SU-DHL-6 (cell line): ENCODE results near the gene RIN1.

ENCODE experiments used
- H2AFZ ChIP-seq: fragments of 200-600 bp; sonication (generic); 2 replicates; pipeline ENCODE4 v1.6.1; 2014; ENCODE audit warnings: low read depth, mild to moderate bottlenecking, moderate library complexity, mixed read lengths, antibody characterized with exemption, low read length; ENCODE audit not compliant: severe bottlenecking
- H3F3A ChIP-seq: fragments of 200-600 bp; shearing (Covaris generic); 2 replicates; pipeline ENCODE4 v1.6.0; 2016; ENCODE audit warnings: antibody characterized with exemption, mild to moderate bottlenecking; ENCODE audit not compliant: insufficient read depth
- H3K27ac ChIP-seq: fragments of 200-600 bp; sonication (generic); 2 replicates; pipeline ENCODE4 v1.5.1; 2016; ENCODE audit warnings: low read depth, mild to moderate bottlenecking, low read length, moderate library complexity, mixed read lengths
- H3K27me3 ChIP-seq: fragments of 200-600 bp; sonication (generic), shearing (Covaris generic); 2 replicates; pipeline ENCODE4 v1.6.0; 2014; ENCODE audit warnings: mild to moderate bottlenecking, low read length
- H3K36me3 ChIP-seq: fragments of 200-600 bp; sonication (generic); 2 replicates; pipeline ENCODE4 v1.6.1; 2014; ENCODE audit warnings: mild to moderate bottlenecking, low read length, mixed read lengths
- H3K4me2 ChIP-seq: fragments of 300-600, 200-600 bp; shearing (Covaris generic), sonication (generic); 2 replicates; pipeline ENCODE4 v1.6.0; 2014; ENCODE audit warnings: low read length, low read depth, mild to moderate bottlenecking; ENCODE audit not compliant: poor library complexity, severe bottlenecking
- H3K4me3 ChIP-seq: fragments of 200-600 bp; sonication (generic); 2 replicates; pipeline ENCODE4 v1.5.1; 2014; ENCODE audit warnings: antibody characterized with exemption, low read length, mild to moderate bottlenecking, mixed read lengths; ENCODE audit not compliant: insufficient read depth, poor library complexity, severe bottlenecking
- H3K79me2 ChIP-seq: fragments of 200-600 bp; sonication (generic); 2 replicates; pipeline ENCODE4 v1.6.1; 2014; ENCODE audit warnings: mild to moderate bottlenecking, low read length, moderate library complexity; ENCODE audit not compliant: insufficient read depth
- H3K9ac ChIP-seq: fragments of 200-600 bp; sonication (generic); 2 replicates; pipeline ENCODE4 v1.7.0; 2014; ENCODE audit warnings: mild to moderate bottlenecking, low read length
- H3K9me2 ChIP-seq: fragments of 200-600 bp; sonication (generic); replicated peaks from 2 replicates; pipeline ENCODE4 v1.6.1; 2014; ENCODE audit warnings: low read length; ENCODE audit not compliant: insufficient read depth
- H3K9me3 ChIP-seq: fragments of 200-600 bp; sonication (generic); 2 replicates; pipeline ENCODE4 v1.6.1; 2014; ENCODE audit warnings: low read length, mixed read lengths; ENCODE audit not compliant: insufficient read depth
- H4K20me1 ChIP-seq: fragments of 200-600 bp; sonication (generic); 2 replicates; pipeline ENCODE4 v1.6.1; 2014; ENCODE audit warnings: low read depth, mild to moderate bottlenecking, antibody characterized with exemption, low read length, moderate library complexity, mixed read lengths
- EZH2phosphoT487 ChIP-seq: fragments of 200-600 bp; sonication (generic), shearing (Covaris generic); conservative IDR thresholded peaks from 2 replicates; pipeline ENCODE4 v1.6.1; 2018; ENCODE audit warnings: mild to moderate bottlenecking, antibody characterized with exemption, low read length, moderate library complexity, mixed read lengths
- TF ChIP-seq, protein P1 (sequence below): fragments of 200-600 bp; sonication (generic); IDR thresholded peaks from one replicate; pipeline ENCODE4 v1.5.1; 2017; ENCODE audit warnings: antibody characterized with exemption, mild to moderate bottlenecking, low read length, moderate library complexity; ENCODE audit not compliant: insufficient read depth, poor library complexity, severe bottlenecking

RIN1 gene

DNA sequence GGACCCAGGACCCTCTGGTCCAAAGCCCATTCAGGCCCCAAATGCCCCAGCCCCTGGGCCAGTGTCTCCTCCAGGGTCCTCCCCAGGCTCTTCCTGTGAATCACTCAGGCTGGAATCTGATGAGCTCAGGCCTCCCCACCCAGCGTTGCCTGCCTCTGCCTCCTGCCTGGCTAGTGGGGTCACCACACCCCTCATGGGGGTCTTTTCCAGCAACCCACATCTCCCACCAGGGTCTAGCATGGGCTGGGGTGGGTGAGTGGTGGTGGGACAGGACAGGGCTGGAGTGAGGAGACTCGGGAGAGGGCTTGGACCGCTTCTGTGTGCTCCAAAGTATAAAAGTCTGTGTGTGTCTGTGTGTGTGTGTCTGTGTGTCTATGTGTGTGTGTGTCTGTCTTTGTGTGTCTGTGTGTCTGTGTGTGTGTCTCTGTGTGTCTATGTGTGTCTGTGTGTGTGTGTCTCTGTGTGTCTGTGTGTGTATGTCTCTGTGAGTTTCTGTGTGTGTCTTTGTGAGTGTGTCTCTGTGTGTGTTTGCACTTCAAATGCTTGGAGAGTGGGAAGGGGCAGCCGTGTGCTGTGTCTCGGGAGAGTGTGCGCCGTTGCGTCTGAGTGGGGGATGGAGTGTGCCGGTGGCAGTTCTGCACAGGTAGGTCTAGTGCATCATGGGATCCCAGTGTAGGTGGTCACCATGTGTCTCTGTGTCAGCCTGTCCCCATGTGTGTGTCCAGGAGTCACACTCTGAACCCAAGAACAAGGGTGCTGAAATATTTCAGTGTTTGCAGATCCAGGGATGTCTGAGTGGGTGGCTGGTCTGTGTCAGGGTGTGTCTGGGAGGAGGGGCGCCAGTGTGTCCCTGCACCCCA is 8.8 kb downstream of the RIN1 start:
- Histone ChIP-seq H3K27ac (no peak overlapping the region), H3K9me3 (no peaks in the 10 kb centered on the region), H3K79me2 (no peaks in the 10 kb centered on the region), H3K36me3 (no peaks in the 10 kb centered on the region), H3K4me3 (no peak overlapping the region), H3K9me2 (no peaks in the 10 kb centered on the region), H3K4me2 (no peak overlapping the region), H3K9ac (no peak overlapping the region), H3F3A (no peaks in the 10 kb centered on the region), H4K20me1 (no peaks in the 10 kb centered on the region), H2AFZ (no peak overlapping the region), H3K27me3 (no peaks in the 10 kb centered on the region)
- TF ChIP-seq, protein P1, sequence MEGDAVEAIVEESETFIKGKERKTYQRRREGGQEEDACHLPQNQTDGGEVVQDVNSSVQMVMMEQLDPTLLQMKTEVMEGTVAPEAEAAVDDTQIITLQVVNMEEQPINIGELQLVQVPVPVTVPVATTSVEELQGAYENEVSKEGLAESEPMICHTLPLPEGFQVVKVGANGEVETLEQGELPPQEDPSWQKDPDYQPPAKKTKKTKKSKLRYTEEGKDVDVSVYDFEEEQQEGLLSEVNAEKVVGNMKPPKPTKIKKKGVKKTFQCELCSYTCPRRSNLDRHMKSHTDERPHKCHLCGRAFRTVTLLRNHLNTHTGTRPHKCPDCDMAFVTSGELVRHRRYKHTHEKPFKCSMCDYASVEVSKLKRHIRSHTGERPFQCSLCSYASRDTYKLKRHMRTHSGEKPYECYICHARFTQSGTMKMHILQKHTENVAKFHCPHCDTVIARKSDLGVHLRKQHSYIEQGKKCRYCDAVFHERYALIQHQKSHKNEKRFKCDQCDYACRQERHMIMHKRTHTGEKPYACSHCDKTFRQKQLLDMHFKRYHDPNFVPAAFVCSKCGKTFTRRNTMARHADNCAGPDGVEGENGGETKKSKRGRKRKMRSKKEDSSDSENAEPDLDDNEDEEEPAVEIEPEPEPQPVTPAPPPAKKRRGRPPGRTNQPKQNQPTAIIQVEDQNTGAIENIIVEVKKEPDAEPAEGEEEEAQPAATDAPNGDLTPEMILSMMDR = no peak
- no peak for TF ChIP-seq EZH2phosphoT487

DNA sequence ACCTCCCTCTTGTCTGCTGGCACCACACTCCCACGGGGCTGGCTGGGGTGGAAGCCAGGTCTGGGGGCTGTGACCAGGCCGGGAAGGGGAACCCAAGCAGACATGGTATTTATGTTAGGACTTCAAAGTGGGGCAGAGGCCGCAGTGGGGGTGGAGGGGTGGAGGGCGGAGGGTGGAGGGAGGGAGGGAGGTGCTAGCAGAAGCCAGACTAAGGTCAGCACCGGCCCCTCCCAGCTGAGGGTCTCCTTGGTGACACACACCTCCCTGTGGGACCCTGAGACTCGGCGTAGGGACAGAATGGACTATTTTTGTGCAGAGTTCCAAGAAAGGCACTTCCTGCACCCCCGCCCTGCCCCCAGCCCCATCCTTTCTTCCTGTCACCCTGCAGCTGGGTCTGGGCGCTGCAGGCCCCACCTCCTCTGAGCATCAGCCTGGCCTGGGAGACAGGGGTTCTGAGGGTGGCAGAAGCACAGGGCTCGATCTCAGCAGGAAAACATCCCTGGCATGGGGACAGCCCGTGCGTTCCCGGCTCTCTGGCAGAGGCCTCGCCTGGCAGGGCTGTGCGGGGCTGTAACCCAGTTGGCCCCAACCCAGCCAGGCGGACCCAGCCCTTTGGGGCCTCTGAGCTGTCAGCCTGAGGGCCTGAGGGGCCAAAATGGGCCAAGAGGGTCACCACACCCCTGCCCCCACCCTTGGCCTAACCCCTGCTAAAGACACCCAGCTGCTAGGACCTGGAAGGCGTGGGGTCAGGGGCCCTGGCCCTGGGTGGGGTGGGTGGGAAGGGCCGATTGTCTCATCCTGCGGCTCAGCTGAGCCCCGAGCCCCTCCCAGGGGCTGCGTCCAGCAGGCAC is 9.7 kb downstream of the RIN1 start:
- Histone ChIP-seq H3K4me2 (no peak overlapping the region), H3K36me3 (no peaks in the 10 kb centered on the region), H4K20me1 (no peaks in the 10 kb centered on the region), H3K4me3 (no peak overlapping the region), H3K27me3 (no peaks in the 10 kb centered on the region), H3F3A (no peaks in the 10 kb centered on the region), H3K9me3 (no peaks in the 10 kb centered on the region), H2AFZ (no peak overlapping the region), H3K27ac (no peak overlapping the region), H3K9me2 (no peaks in the 10 kb centered on the region), H3K79me2 (no peaks in the 10 kb centered on the region), H3K9ac (no peak overlapping the region)
- no peak for TF ChIP-seq EZH2phosphoT487
- TF ChIP-seq, protein P1 = no peak

DNA sequence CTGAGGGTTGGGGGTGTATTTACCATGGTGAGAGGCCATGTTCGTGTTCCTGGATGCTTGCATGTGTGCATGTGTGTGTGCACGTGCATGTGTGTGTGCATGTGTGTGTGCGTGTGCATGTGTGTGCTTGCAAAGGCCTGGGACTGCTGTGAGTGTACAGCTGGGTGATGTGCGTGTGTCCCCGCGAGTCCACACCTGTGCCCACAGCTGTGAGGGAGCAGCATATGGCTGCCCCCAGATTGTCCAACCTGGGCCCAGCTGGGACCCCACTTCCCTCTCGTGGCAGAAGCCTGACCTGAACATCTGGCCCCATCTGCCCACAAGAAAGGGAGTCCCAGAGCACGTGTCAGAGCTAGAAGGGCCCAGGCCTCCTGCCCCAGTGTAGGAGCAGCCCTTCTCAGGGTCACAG is 11.0 kb downstream of the RIN1 start:
- H4K20me1 ChIP-seq = no peaks in the 10 kb centered on the region
- H2AFZ ChIP-seq = no peak overlapping the region
- H3K9me3 ChIP-seq = no peaks in the 10 kb centered on the region
- no peaks in the 10 kb centered on the region for H3K36me3 ChIP-seq
- H3K4me3 ChIP-seq = no peak overlapping the region
- H3K27ac ChIP-seq = no peak overlapping the region
- no peak overlapping the region for H3K4me2 ChIP-seq
- H3K9ac ChIP-seq = no peak overlapping the region
- no peaks in the 10 kb centered on the region for H3K79me2 ChIP-seq
- H3F3A ChIP-seq = no peaks in the 10 kb centered on the region
- no peaks in the 10 kb centered on the region for H3K9me2 ChIP-seq
- no peaks in the 10 kb centered on the region for H3K27me3 ChIP-seq
- no peak for TF ChIP-seq EZH2phosphoT487
- TF ChIP-seq, protein P1 = no peak
